GM06990 (cell line): ENCODE results near the gene GUCD1.

ENCODE experiments used
- DNase-seq: peaks from one replicate; pipeline ENCODE4 v3.0.0-alpha.2; 2011; ENCODE audit not compliant: insufficient read length; ENCODE audit errors: extremely low read depth
- H3K27me3 ChIP-seq: replicated peaks from 2 replicates; pipeline ENCODE4 v1.6.0; 2011; ENCODE audit warnings: low read length; ENCODE audit not compliant: control insufficient read depth, insufficient read depth
- H3K36me3 ChIP-seq: 2 replicates; pipeline ENCODE4 v1.5.1; 2011; ENCODE audit warnings: low read length; ENCODE audit not compliant: control insufficient read depth, insufficient read depth
- H3K4me3 ChIP-seq: replicated peaks from 2 replicates; pipeline ENCODE4 v1.5.1; 2011; ENCODE audit warnings: low read depth, mild to moderate bottlenecking, control low read depth, low read length
- TF ChIP-seq, protein P1 (sequence below): IDR thresholded peaks from 2 replicates; pipeline ENCODE4 v1.5.1; 2011; ENCODE audit warnings: low read length, control low read depth, mild to moderate bottlenecking, inconsistent platforms; ENCODE audit not compliant: insufficient read depth, poor library complexity, severe bottlenecking

GUCD1 gene

DNA sequence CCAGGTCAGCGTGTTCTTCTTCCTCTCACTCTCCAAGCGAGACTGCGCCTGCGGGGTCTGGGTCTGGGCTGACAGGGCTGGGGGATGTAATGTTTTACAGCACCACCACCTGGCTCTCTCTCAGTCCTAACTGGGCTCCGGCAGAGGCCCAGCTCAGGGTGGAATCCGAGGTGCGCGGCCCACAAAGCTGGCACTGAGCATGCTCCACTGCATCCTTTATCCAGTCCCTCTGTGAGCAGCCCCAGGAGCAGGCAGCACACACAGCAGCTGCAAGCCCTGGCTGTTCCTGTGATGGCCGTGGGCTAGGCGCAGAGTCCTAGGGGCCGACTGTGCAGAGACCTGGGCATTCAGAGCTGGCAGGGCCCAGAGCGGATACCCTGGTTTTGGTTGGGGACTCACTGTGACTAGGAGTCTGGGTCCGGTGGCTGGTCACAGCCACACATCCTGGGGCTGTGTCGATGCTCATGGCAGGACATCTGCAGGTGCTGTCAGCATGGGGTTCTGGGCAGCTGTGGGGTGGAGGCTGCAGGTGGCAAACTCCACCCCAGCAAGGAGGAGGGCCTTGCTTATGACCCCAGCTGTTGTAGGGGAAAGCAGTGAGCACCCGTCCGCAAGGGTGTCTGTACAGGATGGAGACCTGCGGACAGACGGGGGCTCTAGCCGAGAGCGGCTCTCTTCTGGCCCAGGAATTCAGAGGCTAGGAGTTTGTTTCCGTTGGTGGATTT, 34.0 kb upstream of the GUCD1 start:
- TF ChIP-seq, protein P1, sequence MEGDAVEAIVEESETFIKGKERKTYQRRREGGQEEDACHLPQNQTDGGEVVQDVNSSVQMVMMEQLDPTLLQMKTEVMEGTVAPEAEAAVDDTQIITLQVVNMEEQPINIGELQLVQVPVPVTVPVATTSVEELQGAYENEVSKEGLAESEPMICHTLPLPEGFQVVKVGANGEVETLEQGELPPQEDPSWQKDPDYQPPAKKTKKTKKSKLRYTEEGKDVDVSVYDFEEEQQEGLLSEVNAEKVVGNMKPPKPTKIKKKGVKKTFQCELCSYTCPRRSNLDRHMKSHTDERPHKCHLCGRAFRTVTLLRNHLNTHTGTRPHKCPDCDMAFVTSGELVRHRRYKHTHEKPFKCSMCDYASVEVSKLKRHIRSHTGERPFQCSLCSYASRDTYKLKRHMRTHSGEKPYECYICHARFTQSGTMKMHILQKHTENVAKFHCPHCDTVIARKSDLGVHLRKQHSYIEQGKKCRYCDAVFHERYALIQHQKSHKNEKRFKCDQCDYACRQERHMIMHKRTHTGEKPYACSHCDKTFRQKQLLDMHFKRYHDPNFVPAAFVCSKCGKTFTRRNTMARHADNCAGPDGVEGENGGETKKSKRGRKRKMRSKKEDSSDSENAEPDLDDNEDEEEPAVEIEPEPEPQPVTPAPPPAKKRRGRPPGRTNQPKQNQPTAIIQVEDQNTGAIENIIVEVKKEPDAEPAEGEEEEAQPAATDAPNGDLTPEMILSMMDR, result no peak
- Histone ChIP-seq H3K4me3 (no peak overlapping the region), H3K36me3 (no peaks in the 10 kb centered on the region), H3K27me3 (no peaks in the 10 kb centered on the region)
- DNase-seq, result no peak

DNA sequence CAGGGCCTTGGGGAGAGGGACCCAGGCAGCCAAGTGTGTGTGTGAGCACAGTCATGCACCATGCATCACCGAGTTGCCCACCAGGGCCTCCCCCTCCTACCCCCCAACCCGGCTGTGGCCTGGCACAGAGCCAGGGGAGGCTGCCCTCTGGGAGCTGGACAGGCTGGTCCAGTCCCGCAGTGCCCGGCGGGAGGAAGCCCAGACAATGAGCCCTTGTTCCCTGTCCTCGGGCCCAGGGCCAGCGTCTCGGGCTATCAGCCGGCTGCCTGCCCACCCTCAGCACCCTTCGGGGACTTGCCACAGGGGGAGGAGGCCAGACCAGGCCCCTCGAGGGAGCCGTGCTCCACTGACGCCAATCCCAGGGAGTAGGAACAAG, 33.4 kb upstream of the GUCD1 start:
- TF ChIP-seq, protein P1, result no peak
- Histone ChIP-seq H3K4me3 (no peak overlapping the region), H3K36me3 (no peaks in the 10 kb centered on the region), H3K27me3 (no peaks in the 10 kb centered on the region)
- DNase-seq, result no peak

DNA sequence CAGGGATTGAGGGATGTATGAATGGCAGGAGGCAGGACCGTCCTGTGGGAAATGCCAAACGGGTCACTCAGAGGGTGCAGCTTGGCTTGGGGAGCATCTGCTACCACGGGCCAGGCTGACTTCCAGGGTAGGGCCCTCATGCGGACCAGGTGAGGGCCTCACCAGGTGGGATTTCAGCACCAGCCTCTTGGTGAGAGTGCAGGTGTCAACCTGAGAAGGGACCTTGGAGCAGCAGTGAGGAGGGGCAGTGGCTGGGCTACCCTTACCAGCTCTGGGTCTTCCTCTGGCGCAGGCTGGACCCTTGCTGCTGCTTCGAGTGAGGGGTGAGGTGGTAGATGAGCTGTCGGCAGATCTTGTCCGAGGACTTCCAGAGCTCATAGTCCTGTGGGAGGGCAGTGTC, 33.0 kb upstream of the GUCD1 start:
- no peak for DNase-seq

DNA sequence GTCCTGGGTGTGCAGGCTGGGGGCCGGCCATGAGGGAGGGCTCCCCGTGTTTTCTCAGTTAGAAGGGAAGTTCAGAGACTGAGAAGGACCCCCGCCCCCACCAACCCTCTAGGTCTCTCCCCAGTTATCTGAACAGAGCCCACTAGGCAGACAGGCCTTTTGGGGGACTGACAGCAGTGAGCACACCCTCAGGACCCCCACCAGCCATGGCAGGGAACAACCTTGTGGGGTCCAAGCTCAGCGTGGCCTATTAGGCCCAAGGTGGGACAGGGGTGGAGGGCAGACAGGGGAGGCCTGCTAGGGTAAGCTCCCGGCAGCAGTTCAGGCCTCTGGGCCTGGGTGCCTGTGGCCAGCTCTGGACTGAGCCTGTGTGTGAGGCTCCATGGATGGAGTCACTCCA, 32.3 kb upstream of the GUCD1 start:
- Histone ChIP-seq H3K4me3 (no peak overlapping the region), H3K36me3 (no peaks in the 10 kb centered on the region), H3K27me3 (no peaks in the 10 kb centered on the region)
- TF ChIP-seq, protein P1, result no peak
- no peak for DNase-seq

More for the DNA sequence above, 33.0 kb upstream of the GUCD1 start:
- no peaks in the 10 kb centered on the region for H3K27me3 ChIP-seq
- H3K4me3 ChIP-seq, result no peak overlapping the region
- TF ChIP-seq, protein P1, result no peak
- no peaks in the 10 kb centered on the region for H3K36me3 ChIP-seq

DNA sequence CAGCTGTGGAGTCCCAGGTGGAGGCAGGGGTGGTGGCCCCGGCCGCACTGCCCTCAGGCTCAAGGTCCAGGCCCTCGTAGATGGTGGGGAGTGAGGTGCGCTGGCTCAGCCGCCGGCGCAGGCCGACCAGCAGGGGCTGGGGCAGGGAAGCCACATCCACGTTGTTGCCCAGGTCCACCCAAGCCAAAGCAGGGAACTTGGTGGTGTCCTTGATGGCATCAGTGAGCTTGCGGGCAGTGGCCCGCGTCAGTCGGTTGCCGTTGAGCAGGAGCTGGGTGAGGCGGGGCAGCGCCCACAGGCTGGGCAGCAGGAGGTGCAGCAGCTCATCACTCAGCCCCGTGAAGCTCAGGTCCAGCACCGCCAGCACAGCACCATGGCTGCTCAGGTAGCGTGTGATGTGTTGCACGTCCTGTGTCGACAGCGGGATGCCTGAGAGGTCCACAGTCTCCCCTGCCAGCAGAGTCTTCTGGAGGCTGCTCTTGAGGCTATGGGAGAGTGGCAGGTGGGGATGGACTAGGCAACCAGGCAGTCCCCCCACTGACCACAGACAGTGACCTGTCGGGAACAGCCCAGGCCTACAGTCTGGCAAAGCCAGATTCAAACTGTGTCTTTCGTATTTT, 31.1 kb upstream of the GUCD1 start:
- DNase-seq, result no peak
- TF ChIP-seq, protein P1, result no peak
- Histone ChIP-seq H3K36me3 (no peaks in the 10 kb centered on the region), H3K4me3 (no peak overlapping the region), H3K27me3 (no peaks in the 10 kb centered on the region)
